Inflammatory macrophage treated with lipopolysaccharide for 1 hour (primary cell): ENCODE data around the gene BRWD1.

ENCODE experiments used
- DNase-seq, 2 donors: peaks; one replicate each; pipeline ENCODE4 v3.0.0-alpha.2; 2020 to 2022

Gene BRWD1

DNA sequence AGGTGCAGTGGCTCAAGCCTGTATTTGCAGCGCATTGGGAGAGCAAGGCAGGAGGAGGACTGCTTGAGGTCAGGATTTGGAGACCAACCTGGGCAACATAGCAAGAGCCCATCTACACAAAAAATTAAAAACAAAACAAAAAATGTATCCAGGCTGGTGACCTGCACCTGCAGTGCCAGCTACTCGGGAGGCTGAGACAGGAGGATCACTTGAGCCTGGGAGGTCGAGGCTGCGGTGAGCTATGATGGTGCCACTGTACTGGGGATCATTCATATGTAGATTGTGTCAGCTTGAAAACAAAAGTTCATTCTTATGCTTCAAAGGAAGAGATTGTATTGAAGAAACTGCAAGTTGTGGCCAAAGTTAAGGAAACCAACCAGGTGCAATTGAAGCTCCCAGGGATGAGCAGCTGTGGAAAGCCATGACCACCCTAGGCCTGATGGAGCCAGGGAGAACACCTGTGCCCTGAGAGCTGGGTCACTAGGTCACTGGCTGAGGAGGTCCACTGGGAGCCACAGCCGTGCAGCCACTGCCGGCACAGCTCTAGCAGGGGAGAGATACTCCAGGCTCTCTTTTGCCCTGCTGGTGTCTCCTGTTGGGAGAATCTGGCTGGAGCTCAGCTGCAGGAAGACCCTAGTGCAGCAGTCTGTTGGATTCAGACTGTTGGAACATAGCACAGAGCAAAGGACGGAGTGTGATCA is 13.3 kb upstream of the BRWD1 start:
- DNase-seq, result no peak

DNA sequence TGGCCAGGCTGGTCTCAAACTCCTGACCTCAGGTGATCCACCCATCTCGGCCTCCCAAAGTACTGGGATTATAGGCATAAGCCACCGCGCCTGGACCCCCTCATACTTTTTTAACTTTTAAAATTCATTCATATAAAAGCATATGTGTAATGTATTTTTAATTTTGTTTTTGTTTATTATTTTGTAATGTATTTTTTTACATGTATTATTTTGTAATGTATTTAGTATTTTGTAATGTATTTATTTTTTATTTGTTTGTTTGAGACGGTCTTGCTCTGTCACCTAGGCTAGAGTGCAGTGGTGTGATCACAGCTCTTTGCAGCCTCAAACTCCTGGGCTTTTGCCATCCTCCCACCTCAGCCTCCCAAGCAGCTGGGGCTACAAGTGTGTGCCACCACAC is 12.0 kb upstream of the BRWD1 start:
- no peak for DNase-seq

GRCh38 chr21:39321424-39321823 is 8.0 kb upstream of the BRWD1 start:
- DNase-seq, result no peak

DNA sequence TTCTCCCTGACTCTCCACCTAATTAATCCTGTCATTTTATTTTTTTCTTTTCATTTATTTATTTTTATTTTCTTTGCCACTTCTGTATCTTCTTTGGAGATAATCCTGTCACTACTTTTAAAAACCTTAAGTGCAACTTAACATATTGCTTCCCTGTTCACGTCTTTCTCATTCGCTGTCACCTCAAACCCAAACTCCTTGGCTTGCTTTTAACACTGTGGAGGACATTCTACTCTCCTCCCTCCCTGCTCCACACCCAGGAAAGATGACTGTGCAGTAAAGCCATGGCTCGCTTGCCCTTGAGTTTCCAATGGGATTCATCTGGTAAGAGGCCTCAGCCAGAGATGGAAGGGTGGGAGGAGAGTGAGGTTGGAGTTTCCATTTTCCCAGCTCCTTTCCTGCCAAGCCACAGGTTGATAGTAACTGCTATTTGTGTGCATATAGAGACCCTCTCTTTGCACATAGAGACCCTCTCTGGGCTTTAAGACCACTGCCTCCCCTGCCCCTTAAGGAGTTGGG is 6.4 kb upstream of the BRWD1 start:
- no peak for DNase-seq

- DNase-seq, result no peak
Observed at GRCh38 chr21:39319251-39319756, 5.9 kb upstream of the BRWD1 start.

- DNase-seq, result no peak
Observed at GRCh38 chr21:39318091-39318959, 4.9 kb upstream of the BRWD1 start.

DNA sequence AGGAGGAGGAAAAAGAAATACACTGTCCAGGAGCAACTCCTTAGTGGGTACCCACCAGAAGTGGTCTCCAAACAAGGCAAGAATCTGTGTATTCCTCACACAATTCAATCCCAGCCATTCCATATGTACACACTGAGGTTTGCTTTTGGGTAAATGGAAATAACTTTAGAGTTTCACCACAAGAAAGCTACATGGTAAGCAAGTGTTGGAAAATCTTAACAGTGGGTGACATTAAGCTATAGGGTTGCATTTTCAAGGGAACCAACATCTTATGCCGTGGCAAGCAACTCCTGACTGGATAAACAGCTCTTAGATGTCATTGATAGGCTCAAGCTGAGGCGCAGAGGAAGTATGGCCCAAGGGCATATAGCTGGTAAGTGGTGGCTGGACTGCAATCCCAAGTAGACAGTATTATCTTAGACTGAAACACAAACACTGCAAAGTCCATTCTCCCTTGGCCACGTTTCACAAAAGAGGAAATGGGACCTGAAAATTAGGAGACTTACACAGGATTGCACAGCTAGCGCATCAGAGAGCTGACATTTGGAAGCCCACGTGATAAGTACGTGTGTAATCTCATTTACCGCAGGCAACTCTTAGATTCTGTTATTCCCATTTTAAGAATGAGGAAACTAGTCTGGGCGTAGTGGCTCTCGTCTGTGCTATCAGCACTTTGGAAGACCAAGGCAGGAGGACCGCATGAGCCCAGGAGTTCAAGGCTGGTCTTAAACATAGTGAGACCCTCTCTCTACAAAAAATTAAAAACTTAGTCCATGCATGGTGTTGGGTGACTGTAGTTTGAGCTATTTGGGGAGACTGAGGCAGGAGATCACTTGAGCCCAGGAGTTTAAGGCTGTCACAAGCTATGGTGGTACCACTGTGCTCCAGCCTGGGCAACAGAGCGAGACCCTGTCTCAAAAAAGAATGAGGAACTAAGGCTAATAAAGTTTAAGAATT is 4.0 kb upstream of the BRWD1 start:
- DNase-seq, result peak; percentile 73 to 84

- DNase-seq, result no peak
Observed at GRCh38 chr21:39316729-39317128, 3.3 kb upstream of the BRWD1 start.

DNA sequence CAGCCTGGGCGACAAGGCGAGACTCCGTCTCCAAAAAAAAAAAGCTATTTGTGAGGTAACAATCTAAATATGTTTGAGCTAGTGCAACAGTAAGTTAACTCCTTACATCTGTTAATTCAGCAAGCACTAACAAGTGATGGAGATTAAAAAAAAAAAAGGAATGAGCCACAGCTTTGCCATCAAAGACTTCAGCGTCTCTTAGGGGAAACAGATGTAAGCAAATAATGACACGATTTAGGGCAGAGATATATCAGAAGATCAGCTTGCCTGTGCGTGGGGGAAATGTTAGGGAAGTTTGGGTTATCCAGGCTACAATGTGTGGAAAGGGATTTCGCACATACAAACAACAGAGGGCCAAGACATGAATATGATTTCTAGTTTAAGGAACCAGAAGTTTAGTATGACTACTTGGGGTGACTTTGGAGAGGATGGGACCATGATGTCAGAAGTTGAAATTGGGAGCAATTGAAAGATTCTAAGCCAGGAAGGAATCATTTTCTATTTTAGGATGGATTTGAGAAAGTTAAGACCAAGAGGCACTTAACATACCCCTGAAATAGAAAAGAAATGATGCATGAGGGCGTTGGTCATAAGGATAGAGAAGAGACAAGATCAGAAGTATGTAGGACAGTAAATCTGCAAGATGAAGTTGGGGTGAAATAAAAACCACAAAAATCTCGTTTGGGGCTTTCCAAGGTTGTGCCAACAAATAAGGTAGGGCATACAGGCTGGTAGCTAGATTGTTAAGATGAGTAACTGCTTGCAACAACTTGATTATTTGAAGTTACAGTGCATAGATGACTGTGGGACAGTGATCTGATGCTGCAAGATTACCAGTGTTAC is 2.4 kb upstream of the BRWD1 start:
- DNase-seq, result peak; percentile 39 to 72

GRCh38 chr21:39314143-39315027 is 953 bp upstream of the BRWD1 start:
- peak; percentile 6 to 25 for DNase-seq

DNA sequence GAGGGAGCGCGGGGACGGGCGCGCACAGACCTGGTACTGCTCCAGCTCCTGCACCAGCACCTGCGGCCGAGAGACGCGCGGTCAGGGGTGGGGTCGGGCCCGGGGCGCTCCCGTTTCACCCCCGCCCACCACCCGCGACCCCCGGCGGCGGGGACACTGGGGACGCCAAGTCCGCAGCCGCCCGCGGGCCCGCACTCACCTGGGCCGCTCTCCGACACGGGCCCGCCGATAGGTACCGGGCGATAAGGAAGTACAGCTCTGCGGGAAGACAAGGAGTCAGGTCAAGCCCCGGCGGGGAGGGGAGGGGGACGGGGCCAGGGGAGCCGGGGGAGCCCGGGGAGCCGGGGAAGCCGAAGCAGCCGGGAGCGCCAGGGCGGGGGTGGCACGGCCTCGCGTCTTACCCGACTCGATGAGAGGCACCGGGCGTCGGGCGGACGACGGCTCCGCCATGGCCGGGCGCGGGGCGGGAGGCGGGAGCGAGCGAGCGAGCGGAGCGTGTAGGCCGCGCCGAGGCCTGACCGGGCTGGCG is 326 bp downstream of the BRWD1 start:
- DNase-seq, result no peak

DNA sequence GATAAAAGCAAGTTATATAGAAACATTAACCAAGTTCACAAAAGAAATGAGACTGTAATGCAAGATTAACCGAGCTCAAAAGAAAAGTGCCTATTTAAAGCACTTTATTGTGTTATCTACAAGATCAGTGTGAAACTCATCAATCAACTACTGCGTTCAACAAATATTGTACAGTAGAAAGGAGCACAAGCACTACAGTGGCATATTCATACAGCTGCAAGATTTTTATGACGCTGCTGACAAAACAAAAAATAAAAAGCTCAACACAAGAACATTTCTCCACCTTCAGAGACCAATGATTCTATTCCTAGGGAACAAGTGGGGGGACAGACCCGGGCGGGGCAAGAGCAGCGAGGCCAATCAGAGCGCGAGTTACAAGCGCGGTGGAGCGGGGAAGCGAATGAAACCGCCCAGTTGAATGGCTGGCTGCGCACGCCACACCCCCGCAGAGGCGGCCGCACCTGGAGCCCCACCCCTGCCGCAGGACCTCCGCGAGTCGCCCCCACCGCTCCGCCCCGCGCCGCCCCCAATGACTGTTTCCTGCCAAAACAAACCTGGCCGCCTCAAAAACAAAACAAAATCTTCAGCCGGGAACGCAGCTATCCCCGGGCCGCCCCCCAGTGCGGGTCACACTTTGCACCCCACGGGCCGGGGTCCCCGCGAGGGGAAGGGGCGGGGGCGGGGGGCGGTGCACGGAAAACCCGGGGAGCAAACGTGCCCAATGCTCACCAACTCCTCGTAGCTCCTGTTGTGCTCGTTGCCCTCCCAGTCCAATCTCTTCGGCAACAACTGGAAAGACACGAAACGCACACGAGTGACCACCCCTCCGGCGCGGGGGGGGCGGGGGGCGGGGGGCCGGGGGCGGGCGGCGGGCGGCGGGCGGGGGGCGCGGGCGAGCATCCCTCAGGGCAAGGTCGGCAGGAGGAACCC is 1.1 kb downstream of the BRWD1 start:
- peak; percentile 85 to 96 for DNase-seq

DNA sequence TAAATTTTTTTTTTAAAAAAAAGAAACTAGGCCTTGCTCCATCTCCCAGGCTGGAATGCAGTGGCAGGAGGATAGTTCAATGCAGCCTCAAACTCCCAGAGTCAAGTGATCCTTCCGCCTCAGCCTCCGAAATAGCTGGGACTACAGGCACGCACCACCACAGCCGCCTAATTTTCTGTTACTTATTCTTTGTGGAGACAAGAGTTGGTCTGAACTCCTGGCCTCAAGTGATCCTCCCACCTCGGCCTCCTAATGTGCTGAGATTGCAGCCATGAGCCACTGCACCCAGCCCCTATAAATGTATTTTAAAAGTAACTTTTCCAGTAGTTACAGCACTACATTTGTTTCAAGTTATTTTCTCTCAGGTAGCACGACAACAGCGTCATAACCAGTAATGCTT is 2.3 kb downstream of the BRWD1 start:
- no peak for DNase-seq

DNA sequence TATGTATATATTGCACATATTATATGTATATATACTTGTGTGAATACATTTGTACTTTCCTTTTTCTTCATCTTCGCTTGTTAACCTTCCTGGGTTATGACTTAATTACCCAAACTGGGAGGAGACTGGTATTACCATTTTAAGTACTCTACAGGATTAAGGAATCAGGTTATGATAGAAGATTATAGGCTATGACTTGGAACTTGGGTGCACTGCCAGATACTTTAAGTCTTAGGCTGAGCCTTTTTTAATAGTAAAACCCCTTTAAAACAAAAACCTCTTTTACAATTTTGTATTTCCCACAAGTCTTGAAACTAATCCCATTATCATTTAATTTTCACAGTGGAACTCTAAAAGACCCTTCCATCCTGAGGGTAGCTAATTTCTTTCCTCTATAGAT is 6.0 kb downstream of the BRWD1 start:
- DNase-seq, result no peak

GRCh38 chr21:39300587-39300986 is 12.8 kb downstream of the BRWD1 start:
- no peak for DNase-seq

DNA sequence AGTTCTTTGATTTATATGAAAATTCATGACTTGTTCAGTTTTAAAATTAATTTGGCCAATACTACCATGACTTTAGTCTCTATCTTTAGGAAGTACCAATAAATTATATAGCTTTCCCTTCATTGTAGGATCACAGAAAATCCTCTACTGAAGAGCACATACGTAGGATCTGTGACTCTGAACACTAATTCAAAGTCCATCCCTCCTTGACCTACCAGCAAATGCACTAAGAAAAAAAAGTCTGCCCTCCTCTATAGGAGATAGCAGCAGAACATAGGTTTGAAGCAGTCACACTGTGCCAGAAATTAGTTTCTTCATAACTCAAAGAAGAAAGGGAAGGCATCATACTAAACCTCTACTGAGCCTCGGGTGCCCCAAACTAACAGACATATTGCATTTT is 16.5 kb downstream of the BRWD1 start:
- DNase-seq, result no peak

DNA sequence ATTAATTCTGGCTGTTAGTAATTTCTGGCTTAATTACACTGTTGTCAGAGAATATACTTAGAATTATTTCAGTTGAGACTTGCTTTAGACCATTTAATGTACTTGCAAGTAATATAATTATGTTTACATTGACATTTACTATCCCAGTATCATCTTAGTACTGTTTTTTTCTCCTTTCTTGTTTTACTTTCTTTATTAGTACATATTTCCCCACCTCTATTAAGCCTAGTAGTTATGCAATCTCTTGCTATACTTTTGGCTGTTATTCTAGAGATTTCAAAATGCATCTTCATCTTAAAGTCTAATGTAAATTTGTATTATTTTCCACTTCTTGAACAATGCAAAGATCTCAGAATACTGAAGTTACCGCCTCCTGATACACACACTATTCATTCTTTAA is 24.4 kb downstream of the BRWD1 start:
- no peak for DNase-seq

DNA sequence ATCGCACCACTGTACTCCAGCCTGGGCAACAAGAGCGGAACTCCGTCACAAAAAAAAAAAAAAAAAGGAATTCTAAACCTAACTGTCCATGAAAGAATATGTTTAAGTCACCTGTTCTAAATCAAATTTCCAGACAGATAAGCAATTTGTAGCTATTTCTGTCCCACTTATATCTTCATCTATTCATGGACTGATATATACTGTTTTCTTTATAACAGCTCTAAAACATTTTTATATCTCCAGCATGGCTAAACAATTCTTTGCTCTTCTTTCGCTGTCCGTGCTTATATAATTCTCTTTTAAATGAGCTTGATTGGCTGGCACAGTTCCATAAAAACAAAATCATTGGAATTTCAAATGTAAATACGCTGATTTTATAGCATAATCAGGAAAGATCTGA is 30.5 kb downstream of the BRWD1 start:
- no peak for DNase-seq

- no peak for DNase-seq
Observed at GRCh38 chr21:39281853-39282252, 31.6 kb downstream of the BRWD1 start.
